HCT116 (cell line): ENCODE measurements around the gene STH. TPM values are rescaled to one million over a fixed set of nuclear protein-coding genes. Genes with fewer than 3 reads are reported as not detected.

ENCODE experiments used
- ATAC-seq: fragments of 200-7000 bp; cut with Tn5 transposase; 2 replicates; pipeline ENCODE4 v1.9.1; 2020; ENCODE audit warnings: mild to moderate bottlenecking, moderate library complexity
- BruUV-seq: library from RNA; stranded (reverse); fragments of 400-500 nt; replicated peaks from 2 replicates; lab custom pipeline; 2021; lab: Mats Ljungman, UMichigan
- CTCF ChIA-PET: fragments of 300-600 bp; sonication (Branson Sonifier 250); formaldehyde crosslinking; loops from one replicate; lab custom pipeline; 2021; ENCODE audit warnings: antibody characterized with exemption; lab: Charles Lee
- POLR2A ChIA-PET: fragments of 300-600, 350-600 bp; sonication (Branson Sonifier 250); formaldehyde crosslinking; loops from one replicate; lab custom pipeline; 2021; ENCODE audit warnings: antibody characterized with exemption; lab: Charles Lee
- RAD21 ChIA-PET, 2 experiments: fragments of 300-600 bp; sonication (Branson Sonifier 250); formaldehyde crosslinking; loops; one replicate each; lab custom pipeline; 2023; ENCODE audit warnings: low total read pairs in 2 of 2; ENCODE audit not compliant: uncharacterized antibody in 2 of 2, unreplicated experiment in 2 of 2, low non-redundant PET in 1 of 2; lab: Charles Lee
- DNase-seq: peaks from one replicate; pipeline ENCODE4 v3.0.0-alpha.2; 2010; ENCODE audit warnings: low read depth, low spot score
- H2AFZ ChIP-seq: fragments of 200-600 bp; shearing (Covaris generic), sonication (generic); 2 replicates; pipeline ENCODE4 v1.6.1; 2017; ENCODE audit warnings: low read depth, mixed run types, mixed read lengths, antibody characterized with exemption, low read length; ENCODE audit not compliant: poor library complexity, severe bottlenecking
- H3K27ac ChIP-seq: 2 replicates; pipeline ENCODE4 v1.5.1; 2012; ENCODE audit warnings: low read depth, low read length
- H3K27me3 ChIP-seq: fragments of 200-600 bp; sonication (generic); 2 replicates; pipeline ENCODE4 v1.6.1; 2016; ENCODE audit warnings: mixed run types, low read length, mixed read lengths; ENCODE audit not compliant: insufficient read depth
- H3K36me3 ChIP-seq, 2 experiments: fragments of 200-500 bp in 1 of 2; fragments of 200-600 bp in 1 of 2; sonication (Bioruptor generic) in 1 of 2; sonication (generic) in 1 of 2; 2 replicates each; pipeline versions ENCODE4 v1.5.1 to v1.6.1; 2014 to 2016; ENCODE audit warnings: low read length in 2 of 2, inconsistent platforms in 1 of 2, mixed read lengths in 1 of 2, mixed run types in 1 of 2; ENCODE audit not compliant: insufficient read depth in 2 of 2, control insufficient read depth in 1 of 2
- H3K4me1 ChIP-seq, 2 experiments: fragments of 200-600 bp in 1 of 2; sonication (generic) in 1 of 2; 2 replicates each; pipeline versions ENCODE4 v1.5.1 to v1.6.1; 2012 to 2017; ENCODE audit warnings: low read length in 2 of 2, inconsistent platforms in 1 of 2, mild to moderate bottlenecking in 1 of 2, mixed read lengths in 1 of 2, mixed run types in 1 of 2, moderate library complexity in 1 of 2; ENCODE audit not compliant: insufficient read depth in 2 of 2, control insufficient read depth in 1 of 2
- H3K4me2 ChIP-seq: fragments of 200-600 bp; sonication (generic); 2 replicates; pipeline ENCODE4 v1.6.1; 2017; ENCODE audit warnings: mixed run types, low read length, mixed read lengths
- H3K4me3 ChIP-seq, 2 experiments: fragments of 200-600 bp in 1 of 2; sonication (generic) in 1 of 2; replicated peaks in 1 of 2; 2 replicates each; pipeline ENCODE4 v1.5.1; 2011 to 2016; ENCODE audit warnings: low read length in 2 of 2, control low read depth in 1 of 2, low read depth in 1 of 2, mild to moderate bottlenecking in 1 of 2, mixed read lengths in 1 of 2, mixed run types in 1 of 2
- H3K79me2 ChIP-seq: fragments of 200-600 bp; sonication (generic); 2 replicates; pipeline ENCODE4 v1.6.1; 2017; ENCODE audit warnings: mild to moderate bottlenecking, mixed run types, low read length, moderate library complexity, mixed read lengths; ENCODE audit not compliant: insufficient read depth
- H3K9ac ChIP-seq: fragments of 200-600 bp; sonication (generic); 2 replicates; pipeline ENCODE4 v1.6.1; 2016; ENCODE audit warnings: low read length, mixed read lengths
- H3K9me2 ChIP-seq: fragments of 200-600 bp; sonication (generic), shearing (Covaris generic); 2 replicates; pipeline ENCODE4 v1.6.1; 2017; ENCODE audit warnings: mixed run types, mild to moderate bottlenecking, moderate library complexity; ENCODE audit not compliant: insufficient read depth
- H3K9me3 ChIP-seq, 2 experiments: fragments of 200-500 bp in 1 of 2; fragments of 200-600 bp in 1 of 2; sonication (Bioruptor generic) in 1 of 2; sonication (generic) in 1 of 2; 2 replicates each; pipeline ENCODE4 v1.6.1; 2014 to 2017; ENCODE audit warnings: low read length in 2 of 2, mixed read lengths in 2 of 2, inconsistent platforms in 1 of 2, low read depth in 1 of 2, mild to moderate bottlenecking in 1 of 2, mixed run types in 1 of 2, moderate library complexity in 1 of 2; ENCODE audit not compliant: control insufficient read depth in 1 of 2, insufficient read depth in 1 of 2
- H4K20me1 ChIP-seq: fragments of 200-600 bp; sonication (generic), shearing (Covaris generic); 2 replicates; pipeline ENCODE4 v1.6.1; 2017; ENCODE audit warnings: mixed run types, mild to moderate bottlenecking, moderate library complexity; ENCODE audit not compliant: insufficient read depth
- ATF3 ChIP-seq: IDR thresholded peaks from 2 replicates; pipeline ENCODE4 v1.6.1; 2012
- CBX3 ChIP-seq: IDR thresholded peaks from 2 replicates; pipeline ENCODE4 v1.6.1; 2012; ENCODE audit warnings: low read depth
- CEBPB ChIP-seq: IDR thresholded peaks from 2 replicates; pipeline ENCODE4 v1.6.1; 2012; ENCODE audit warnings: low read depth
- EGR1 ChIP-seq: IDR thresholded peaks from 2 replicates; pipeline ENCODE4 v1.6.1; 2012; ENCODE audit warnings: low read depth
- EZH2 ChIP-seq: fragments of 200-600 bp; sonication (generic); IDR thresholded peaks from 2 replicates; pipeline ENCODE4 v1.6.1; 2017; ENCODE audit warnings: antibody characterized with exemption, mixed run types
- EZH2phosphoT487 ChIP-seq: fragments of 200-600 bp; IDR thresholded peaks from 2 replicates; pipeline ENCODE4 v1.6.1; 2018; ENCODE audit warnings: antibody characterized with exemption, borderline replicate concordance
- FOSL1 ChIP-seq: IDR thresholded peaks from 2 replicates; pipeline ENCODE4 v1.6.1; 2012; ENCODE audit warnings: low read depth
- JUND ChIP-seq: IDR thresholded peaks from 2 replicates; pipeline ENCODE4 v1.6.1; 2012
- POLR2A ChIP-seq: IDR thresholded peaks from 2 replicates; pipeline ENCODE4 v1.7.0; 2011; ENCODE audit warnings: borderline replicate concordance; ENCODE audit not compliant: insufficient read depth, insufficient read length; ENCODE audit errors: extremely low read depth
- POLR2AphosphoS5 ChIP-seq: IDR thresholded peaks from 2 replicates; pipeline ENCODE4 v1.6.1; 2011; ENCODE audit warnings: mild to moderate bottlenecking, low read depth, low read length, moderate library complexity
- RAD21 ChIP-seq: IDR thresholded peaks from 2 replicates; pipeline ENCODE4 v1.6.1; 2012; ENCODE audit warnings: low read depth, mild to moderate bottlenecking
- REST ChIP-seq: IDR thresholded peaks from 2 replicates; pipeline ENCODE4 v1.6.1; 2012; ENCODE audit warnings: low read depth
- SIN3A ChIP-seq: IDR thresholded peaks from 2 replicates; pipeline ENCODE4 v1.6.1; 2012; ENCODE audit warnings: low read depth
- SP1 ChIP-seq: IDR thresholded peaks from 2 replicates; pipeline ENCODE4 v1.6.1; 2012; ENCODE audit warnings: low read depth
- TCF7L2 ChIP-seq: IDR thresholded peaks from 2 replicates; pipeline ENCODE4 v1.7.0; 2011; ENCODE audit warnings: borderline replicate concordance, inconsistent platforms; ENCODE audit not compliant: insufficient read depth, insufficient read length; ENCODE audit errors: extremely low read depth
- YY1 ChIP-seq: IDR thresholded peaks from 2 replicates; pipeline ENCODE4 v1.6.1; 2011; ENCODE audit warnings: low read length, low read depth, moderate library complexity, mild to moderate bottlenecking; ENCODE audit not compliant: insufficient replicate concordance; ENCODE audit errors: extremely low read depth
- ZFX ChIP-seq: fragments of 450-650 bp; IDR thresholded peaks from 2 replicates; pipeline ENCODE4 v1.6.1; 2017
- intact Hi-C: fragments of 100-400 bp; cut with micrococcal nuclease; formaldehyde crosslinking; loops from 2 replicates; pipeline ENCODE4 v1.10.0; 2022
- total RNA-seq: library from RNA; stranded (reverse); gene quantifications from one replicate; pipeline ENCODE4 v1.2.1, GENCODE V29; 2021; ENCODE audit not compliant: unreplicated experiment

STH gene
- total RNA-seq, 1 experiment from 2014 or later, result not detected

GRCh38 chr17:45960311-45960710, 38.7 kb upstream of the STH start:
- no peaks in the 10 kb centered on the region for H3K9me2 ChIP-seq
- ChIA-PET CTCF (interaction anchor here (1.2 to 2.0 kb wide), 2 partner anchors 12 to 14 kb away, joined by 4 to 12 read pairs; no protein-coding TSS in a partner anchor), POLR2A (no interaction called here), RAD21 (no interaction called here)
- no peak overlapping the region for H3K9ac ChIP-seq
- H3K4me1 ChIP-seq, result peaks cover 3 to 10% of the 10 kb centered on the region in 2 experiments; a peak in 3 of 4 replicates
- no peak overlapping the region for H2AFZ ChIP-seq
- intact Hi-C loops, result no loop called here
- no peaks in the 10 kb centered on the region for H3K36me3 ChIP-seq
- ATAC-seq (no peak), DNase-seq (no peak)
- H3K4me2 ChIP-seq, result no peak overlapping the region
- no peak overlapping the region for H3K27ac ChIP-seq
- H4K20me1 ChIP-seq, result no peaks in the 10 kb centered on the region
- H3K4me3 ChIP-seq, result no peak overlapping the region
- no peaks in the 10 kb centered on the region for H3K9me3 ChIP-seq
- no peak for TF ChIP-seq RAD21
- TF ChIP-seq EZH2phosphoT487, result no peak
- H3K79me2 ChIP-seq, result no peaks in the 10 kb centered on the region
- no peaks in the 10 kb centered on the region for H3K27me3 ChIP-seq
- no TSS peak for BruUV-seq

- CTCF ChIA-PET, result interaction anchor here (1.2 to 2.0 kb wide), 2 partner anchors 12 to 13 kb away, joined by 4 to 12 read pairs; no protein-coding TSS in a partner anchor
- intact Hi-C loops, result no loop called here
- H3K9me2 ChIP-seq, result no peaks in the 10 kb centered on the region
- BruUV-seq, result no TSS peak
- H3K4me2 ChIP-seq, result no peak overlapping the region
- no peak overlapping the region for H2AFZ ChIP-seq
- no peak overlapping the region for H3K9ac ChIP-seq
- RAD21 ChIA-PET, result interaction anchor here in 1 of 2 experiments (0.6 kb wide), 1 partner anchor 41 kb away, joined by 3 read pairs; no protein-coding TSS in a partner anchor
- H3K4me1 ChIP-seq, result peaks cover 0 to 7% of the 10 kb centered on the region in 2 experiments; a peak in 1 of 4 replicates
- no peaks in the 10 kb centered on the region for H3K79me2 ChIP-seq
- POLR2A ChIA-PET, result no interaction called here
- no peak overlapping the region for H3K4me3 ChIP-seq
- no peaks in the 10 kb centered on the region for H3K36me3 ChIP-seq
- DNase-seq (no peak), ATAC-seq (no peak)
- no peaks in the 10 kb centered on the region for H3K9me3 ChIP-seq
- no peak overlapping the region for H3K27ac ChIP-seq
- H4K20me1 ChIP-seq, result no peaks in the 10 kb centered on the region
- H3K27me3 ChIP-seq, result no peaks in the 10 kb centered on the region
- no peak for TF ChIP-seq RAD21
- TF ChIP-seq FOSL1, result no peak
- no peak for TF ChIP-seq REST
- no peak for TF ChIP-seq JUND
- TF ChIP-seq TCF7L2, result no peak
- no peak for TF ChIP-seq POLR2A
- no peak for TF ChIP-seq ATF3
- no peak for TF ChIP-seq SP1
- no peak for TF ChIP-seq EGR1
- TF ChIP-seq ZFX, result no peak
- no peak for TF ChIP-seq POLR2AphosphoS5
- TF ChIP-seq SIN3A, result no peak
- no peak for TF ChIP-seq EZH2
- no peak for TF ChIP-seq YY1
- no peak for TF ChIP-seq CEBPB
- TF ChIP-seq CBX3, result no peak
Measured at GRCh38 chr17:45961206-45961605, 37.8 kb upstream of the STH start.
